BJ (cell line): Measurements from ENCODE around the gene JAM3. TPM values are rescaled to one million over a fixed set of nuclear protein-coding genes. Genes with fewer than 3 reads are reported as not detected.

ENCODE experiments used
- CTCF ChIA-PET: fragments of 350-600 bp; formaldehyde crosslinking; extraction: SDS; loops from one replicate; lab custom pipeline; 2021; ENCODE audit warnings: antibody characterized with exemption, inconsistent platforms; lab: Yijun Ruan, JAX
- POLR2A ChIA-PET: fragments of 300-600 bp; sonication (Branson Sonifier 250); formaldehyde crosslinking; extraction: SDS; loops from one replicate; lab custom pipeline; 2021; ENCODE audit warnings: antibody characterized with exemption; lab: Charles Lee
- DNase-seq: peaks from one replicate; pipeline ENCODE4 v3.0.0-alpha.2; 2011; ENCODE audit warnings: low read depth
- H3K27me3 ChIP-seq: 2 replicates; pipeline ENCODE4 v1.6.0; 2011; ENCODE audit warnings: low read length; ENCODE audit not compliant: control insufficient read depth, insufficient read depth
- H3K36me3 ChIP-seq: 2 replicates; pipeline ENCODE4 v1.5.1; 2011; ENCODE audit warnings: low read length; ENCODE audit not compliant: control insufficient read depth, insufficient read depth
- H3K4me3 ChIP-seq: 2 replicates; pipeline ENCODE4 v1.5.1; 2011; ENCODE audit warnings: low read depth, mild to moderate bottlenecking, control low read depth, low read length
- polyA plus RNA-seq: library from polyadenylated mRNA; depleted of rRNA; stranded (reverse); fragments of >200 nt; gene quantifications from 2 replicates; pipeline ENCODE4 v1.2.3, GENCODE V29; 2011
- TF ChIP-seq, protein P1 (sequence below): IDR thresholded peaks from 2 replicates; pipeline ENCODE4 v1.5.1; 2011; ENCODE audit warnings: low read depth, mild to moderate bottlenecking, control low read depth, inconsistent platforms, low read length, moderate library complexity; ENCODE audit not compliant: insufficient read depth

JAM3 gene
- polyA plus RNA-seq, 1 experiment: 42.3 TPM

DNA sequence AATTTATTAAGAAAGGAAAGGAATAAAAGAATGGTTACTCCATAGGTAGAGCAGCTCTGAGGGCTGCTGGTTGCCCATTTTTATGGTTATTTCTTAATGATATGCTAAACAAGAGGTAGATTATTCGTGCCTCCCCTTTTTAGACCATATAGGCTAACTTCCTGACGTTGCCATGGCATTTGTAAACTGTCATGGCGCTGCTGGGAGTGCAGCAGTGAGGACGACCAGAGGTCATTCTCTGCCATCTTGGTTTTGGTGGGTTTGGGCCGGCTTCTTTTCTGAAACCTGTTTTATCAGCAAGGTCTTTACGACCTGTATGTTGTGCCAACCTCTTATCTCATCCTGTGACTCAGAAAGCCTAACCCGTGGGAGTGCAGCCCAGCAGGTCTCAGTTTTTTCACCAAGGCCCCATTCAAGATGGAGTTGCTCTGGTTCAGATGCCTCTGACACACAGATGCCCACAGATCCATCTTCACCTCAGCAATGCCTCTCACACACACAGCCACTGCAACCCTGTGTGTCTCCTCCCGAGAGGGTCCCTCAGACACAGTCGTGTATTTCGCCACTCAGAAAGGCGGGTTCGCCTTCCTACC is 16.4 kb upstream of the JAM3 start:
- POLR2A ChIA-PET: no interaction called here
- no peak for DNase-seq
- CTCF ChIA-PET: interaction anchor here (0.9 to 7.1 kb wide), 5 partner anchors 9 to 88 kb away, joined by 3 to 80 read pairs (median 9); no protein-coding TSS in a partner anchor
- Histone ChIP-seq H3K36me3 (no peaks in the 10 kb centered on the region), H3K4me3 (no peak overlapping the region), H3K27me3 (peaks cover 2% of the 10 kb centered on the region)
- TF ChIP-seq, protein P1, sequence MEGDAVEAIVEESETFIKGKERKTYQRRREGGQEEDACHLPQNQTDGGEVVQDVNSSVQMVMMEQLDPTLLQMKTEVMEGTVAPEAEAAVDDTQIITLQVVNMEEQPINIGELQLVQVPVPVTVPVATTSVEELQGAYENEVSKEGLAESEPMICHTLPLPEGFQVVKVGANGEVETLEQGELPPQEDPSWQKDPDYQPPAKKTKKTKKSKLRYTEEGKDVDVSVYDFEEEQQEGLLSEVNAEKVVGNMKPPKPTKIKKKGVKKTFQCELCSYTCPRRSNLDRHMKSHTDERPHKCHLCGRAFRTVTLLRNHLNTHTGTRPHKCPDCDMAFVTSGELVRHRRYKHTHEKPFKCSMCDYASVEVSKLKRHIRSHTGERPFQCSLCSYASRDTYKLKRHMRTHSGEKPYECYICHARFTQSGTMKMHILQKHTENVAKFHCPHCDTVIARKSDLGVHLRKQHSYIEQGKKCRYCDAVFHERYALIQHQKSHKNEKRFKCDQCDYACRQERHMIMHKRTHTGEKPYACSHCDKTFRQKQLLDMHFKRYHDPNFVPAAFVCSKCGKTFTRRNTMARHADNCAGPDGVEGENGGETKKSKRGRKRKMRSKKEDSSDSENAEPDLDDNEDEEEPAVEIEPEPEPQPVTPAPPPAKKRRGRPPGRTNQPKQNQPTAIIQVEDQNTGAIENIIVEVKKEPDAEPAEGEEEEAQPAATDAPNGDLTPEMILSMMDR: no peak

DNA sequence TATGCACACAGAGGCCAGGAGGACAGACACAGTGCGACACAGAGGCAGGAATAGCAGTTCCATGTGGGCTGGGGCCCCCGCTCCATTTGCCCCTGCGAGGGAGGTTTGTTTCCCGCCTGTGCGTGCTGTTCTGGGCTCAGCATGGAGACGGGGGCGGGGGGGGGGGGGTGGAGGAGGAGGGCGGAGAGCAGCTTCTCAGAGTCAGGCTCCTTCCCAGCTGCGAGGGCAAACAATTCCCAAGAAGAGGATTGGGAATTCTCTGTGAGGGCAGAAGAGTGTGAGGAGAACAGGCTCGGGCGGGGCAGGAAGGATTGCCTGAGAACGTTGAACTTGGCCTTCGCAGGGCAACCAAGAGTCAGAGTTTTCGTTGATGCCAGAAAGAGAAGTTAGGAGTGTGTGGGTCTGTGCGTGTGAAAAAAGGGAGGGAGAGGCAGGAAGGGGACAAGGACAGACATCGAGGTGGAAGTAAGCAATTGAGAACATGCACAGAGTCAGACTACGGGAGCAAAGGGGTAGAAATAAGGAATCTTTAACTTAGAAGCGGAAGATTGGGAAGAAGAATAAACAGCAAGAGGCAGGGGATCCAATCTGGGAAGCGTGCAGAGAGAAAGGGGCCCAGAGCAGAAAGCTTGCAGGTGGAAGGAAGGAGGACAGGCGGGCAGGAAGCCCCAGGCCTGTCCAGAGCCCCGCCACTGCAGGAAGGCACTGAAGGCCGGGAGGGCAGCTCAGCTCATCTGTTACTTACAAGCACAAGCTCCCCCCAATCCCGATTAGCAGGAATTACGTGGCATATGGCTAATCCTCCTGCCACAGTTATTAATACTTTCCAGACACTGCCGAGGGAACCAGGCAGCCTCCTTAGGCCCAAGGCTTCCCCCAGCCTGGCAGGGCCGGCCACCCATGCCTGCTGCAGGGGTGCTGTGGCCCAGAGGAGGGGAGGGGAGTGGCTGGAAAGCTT is 15.6 kb upstream of the JAM3 start:
- ChIA-PET CTCF (interaction anchor here (0.7 to 4.1 kb wide), 8 partner anchors 9 to 125 kb away, joined by 3 to 35 read pairs (median 3); no protein-coding TSS in a partner anchor), POLR2A (no interaction called here)
- Histone ChIP-seq H3K36me3 (no peaks in the 10 kb centered on the region), H3K4me3 (no peak overlapping the region), H3K27me3 (peaks cover 2% of the 10 kb centered on the region)
- TF ChIP-seq, protein P1: no peak
- DNase-seq: no peak

DNA sequence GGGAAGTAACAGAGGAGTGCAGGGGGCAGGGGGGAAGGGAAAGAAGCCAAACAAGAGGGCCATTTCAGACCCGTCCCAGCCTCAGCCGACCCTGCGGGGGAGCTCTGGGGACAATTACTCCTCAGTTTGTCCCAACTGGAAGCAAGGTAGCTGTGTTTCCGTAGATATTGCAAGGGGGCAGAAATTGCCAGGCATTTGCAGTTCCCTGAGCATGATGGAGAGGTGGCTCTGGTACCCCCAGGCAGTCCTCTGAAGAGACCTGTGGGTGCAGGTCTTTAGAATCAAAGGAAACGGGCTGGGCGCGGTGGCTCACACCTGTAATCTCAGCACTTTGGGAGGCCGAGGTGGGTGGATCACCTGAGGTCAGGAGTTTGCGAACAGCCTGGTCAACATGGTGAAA is 13.8 kb upstream of the JAM3 start:
- CTCF ChIA-PET: interaction anchor here (0.9 to 2.7 kb wide), 3 partner anchors 82 to 128 kb away, joined by 3 to 15 read pairs (median 5); no protein-coding TSS in a partner anchor
- H3K4me3 ChIP-seq: no peak overlapping the region
- H3K36me3 ChIP-seq: no peaks in the 10 kb centered on the region

DNA sequence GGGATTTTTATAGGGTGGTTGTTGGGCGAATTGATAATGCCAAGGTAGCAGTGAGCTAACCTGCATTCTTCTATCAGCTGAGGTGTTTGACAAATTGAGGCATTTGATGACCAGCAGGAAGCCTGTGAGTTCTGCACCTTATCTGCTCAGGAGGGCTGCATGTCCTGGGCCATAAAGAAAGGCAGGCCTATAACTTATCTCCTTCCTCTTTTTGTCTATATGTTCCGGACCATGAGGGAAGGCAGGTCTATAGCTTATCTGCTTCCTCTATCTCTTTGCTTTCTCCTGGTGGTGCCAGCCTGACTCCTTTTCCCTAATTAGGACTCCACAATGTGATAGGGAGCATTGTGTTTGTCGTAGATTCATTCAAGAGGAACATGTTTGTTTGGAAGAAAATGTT is 8.6 kb upstream of the JAM3 start:
- Histone ChIP-seq H3K4me3 (no peak overlapping the region), H3K36me3 (no peaks in the 10 kb centered on the region), H3K27me3 (peaks cover 13% of the 10 kb centered on the region)
- TF ChIP-seq, protein P1: no peak
- DNase-seq: no peak
- CTCF ChIA-PET: interaction anchor here (1.6 to 4.3 kb wide), 2 partner anchors 9 to 133 kb away, joined by 4 to 35 read pairs; no protein-coding TSS in a partner anchor
- POLR2A ChIA-PET: no interaction called here

More for the DNA sequence above, 13.8 kb upstream of the JAM3 start:
- POLR2A ChIA-PET: no interaction called here
- TF ChIP-seq, protein P1: no peak
- no peak for DNase-seq
- peaks cover under 1% of the 10 kb centered on the region; the same call in 1 of the 2 replicates for H3K27me3 ChIP-seq
